Stimulated activated CD4-positive, alpha-beta T cell treated with anti-CD3 and anti-CD28 coated beads, Interleukin-4, amount 100 ng/mL, for 4 hours (primary cell): ENCODE data around the gene FTO.

Experiments used
- DNase-seq, 2 experiments: peaks; one replicate each; pipeline ENCODE4 v3.0.0-alpha.2; 2020

The FTO gene

DNA sequence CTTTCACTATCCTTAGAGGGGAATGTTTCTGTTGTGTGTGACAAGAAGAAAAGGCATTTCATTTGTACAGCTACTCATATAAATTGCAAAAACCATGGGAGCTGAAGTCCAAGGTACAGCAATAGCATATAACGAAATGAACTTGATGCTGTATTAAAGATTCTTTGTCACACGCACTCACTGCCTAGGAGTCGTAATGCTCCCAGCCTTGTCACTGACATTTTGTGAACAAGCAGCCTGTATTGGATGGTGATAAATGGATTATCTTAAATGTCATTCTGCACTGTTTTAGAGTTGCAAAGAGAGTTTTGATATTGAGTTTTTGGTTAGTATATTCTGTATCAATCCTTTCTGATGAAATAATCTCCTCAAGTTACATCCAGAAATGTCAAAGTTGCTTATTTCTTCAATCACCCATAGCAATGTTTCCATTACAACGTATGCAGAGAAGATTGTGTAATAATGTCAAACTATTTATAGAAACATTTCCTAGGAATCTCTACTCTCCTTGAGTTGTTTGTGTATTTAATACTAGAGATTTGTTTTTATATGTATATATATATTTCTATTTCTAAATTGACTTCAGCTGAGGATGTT, 270.6 kb downstream of the FTO start:
- DNase-seq = no peak

DNA sequence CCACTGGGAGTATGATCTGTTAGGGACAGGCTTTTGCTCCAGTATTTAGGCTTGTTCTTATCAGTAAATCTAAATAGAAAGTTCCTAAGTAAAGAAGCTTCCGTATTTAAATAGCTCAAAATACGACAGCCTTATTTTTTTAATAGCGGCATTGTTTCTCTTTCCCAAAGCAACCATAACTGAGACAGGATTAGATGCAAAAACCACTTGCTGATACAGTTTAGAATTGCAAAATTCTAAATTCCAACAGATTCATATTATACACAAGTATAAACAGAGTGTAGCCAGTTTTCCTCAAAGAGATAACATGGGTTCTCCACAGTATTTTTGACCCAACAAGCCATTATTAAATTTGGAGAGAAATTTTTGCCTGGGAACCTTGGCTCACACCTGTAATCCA, 276.7 kb downstream of the FTO start:
- DNase-seq = no peak

DNA sequence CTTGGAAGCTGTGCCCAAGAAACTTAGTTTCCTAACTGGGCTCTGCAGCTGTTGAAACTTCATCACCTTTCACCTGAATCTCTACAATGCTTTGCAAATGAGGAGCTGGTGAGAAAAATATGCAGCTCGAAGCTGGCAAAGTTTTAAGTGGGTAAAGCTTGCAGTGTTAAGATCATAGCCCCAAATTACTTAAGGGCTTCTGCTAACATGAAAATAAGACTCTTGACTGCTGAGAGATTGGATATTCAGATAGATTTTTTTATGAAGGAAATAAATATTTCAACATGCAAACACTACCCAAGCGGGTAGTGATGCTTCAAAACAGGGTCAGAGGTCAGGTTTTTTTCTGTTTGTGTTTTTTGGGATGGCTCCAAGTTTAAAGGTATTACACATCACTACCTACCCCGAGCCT, 278.7 kb downstream of the FTO start:
- DNase-seq = no peak

DNA sequence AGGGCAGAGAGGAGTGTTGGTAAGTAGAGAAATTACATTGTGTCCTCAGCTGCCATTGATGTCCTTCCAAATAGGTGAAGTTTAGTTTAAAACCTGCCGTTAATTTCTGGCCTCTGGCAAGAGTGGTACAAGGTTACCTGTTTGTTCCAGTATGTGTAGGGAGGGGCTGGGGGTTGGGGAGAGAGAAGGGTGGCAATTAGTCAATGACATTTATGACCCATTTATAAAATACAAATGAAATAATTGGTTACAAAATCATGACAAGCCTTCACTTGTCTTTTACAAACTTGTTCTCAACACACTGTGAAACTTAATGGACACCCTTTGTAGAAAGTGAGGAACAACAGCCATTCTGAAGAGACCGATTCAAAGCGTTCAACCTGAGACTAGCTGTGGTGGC, 281.0 kb downstream of the FTO start:
- DNase-seq = no peak

DNA sequence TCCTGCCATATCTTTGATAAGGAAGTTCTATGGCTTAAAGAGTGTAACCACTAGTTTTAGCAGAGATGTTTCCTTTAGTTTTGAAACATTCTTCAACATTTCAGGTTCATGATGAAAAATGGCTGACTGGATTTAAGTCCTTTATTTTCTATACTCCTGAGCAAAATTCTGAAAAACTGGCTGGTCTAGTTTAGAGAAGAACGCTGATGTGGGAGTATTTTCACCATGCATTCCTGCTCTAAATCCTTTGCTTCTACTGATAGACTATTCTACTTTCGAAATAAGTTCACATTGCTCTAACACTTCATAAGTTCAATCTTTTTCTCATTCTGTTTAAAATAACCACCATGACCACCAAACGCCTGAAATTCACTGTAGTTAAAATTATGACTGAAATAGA, 281.9 kb downstream of the FTO start:
- DNase-seq = no peak

DNA sequence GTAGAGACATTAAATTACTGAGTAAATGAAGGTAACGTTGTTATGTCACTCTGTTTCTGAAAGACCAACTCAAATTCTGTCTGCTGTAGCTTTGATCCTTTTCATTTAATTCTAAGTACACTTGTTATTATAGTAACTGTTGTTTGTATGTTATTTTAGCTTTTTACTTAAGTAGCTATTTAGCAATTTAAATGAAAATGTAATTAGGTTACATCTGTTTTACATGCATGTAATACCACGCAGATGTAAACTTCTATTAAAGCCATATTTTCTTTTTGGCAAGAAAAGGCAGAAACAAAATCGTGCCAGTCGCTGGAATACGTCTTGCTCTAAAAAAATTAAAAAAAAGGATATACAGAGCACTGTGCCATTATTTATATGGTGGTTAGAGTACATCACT, 282.8 kb downstream of the FTO start:
- DNase-seq = no peak

DNA sequence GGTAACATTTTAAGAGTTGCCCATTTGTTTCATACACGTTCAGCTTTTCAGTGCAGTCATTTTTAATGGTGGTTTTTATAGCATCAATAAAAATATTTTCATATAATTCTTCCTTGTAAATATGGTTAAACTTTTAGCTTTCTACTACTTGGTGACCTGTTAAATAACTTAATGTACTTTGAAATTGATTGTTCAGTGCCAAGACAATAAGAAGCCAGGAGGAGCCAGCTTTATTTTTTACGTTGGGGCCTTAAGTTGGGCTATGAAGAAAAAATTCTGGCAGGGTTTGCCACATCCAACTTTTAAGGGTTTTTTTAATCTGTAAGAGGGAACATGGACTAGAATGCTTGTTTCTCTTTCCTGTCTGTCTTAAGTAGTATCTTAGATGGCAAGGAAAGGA, 284.2 kb downstream of the FTO start:
- no peak for DNase-seq

DNA sequence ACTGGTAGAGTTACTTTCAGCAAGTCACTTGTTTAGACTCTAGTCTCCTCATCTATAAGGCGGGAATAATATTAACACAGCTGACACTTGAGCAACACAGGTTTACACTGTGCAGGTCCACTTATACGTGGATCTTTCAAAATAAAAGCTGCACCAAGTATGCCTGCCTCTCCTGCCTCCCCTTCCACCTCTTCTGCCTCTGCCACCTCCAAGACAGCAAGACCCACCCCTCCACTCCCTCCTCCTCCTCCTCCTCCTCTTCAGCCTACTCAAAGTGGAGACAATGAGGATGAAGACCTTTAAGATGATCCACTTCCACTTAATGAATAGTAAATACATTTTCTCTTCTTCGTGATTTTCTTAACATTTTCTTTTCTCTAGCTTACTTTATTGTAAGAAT, 285.6 kb downstream of the FTO start:
- no peak for DNase-seq

DNA sequence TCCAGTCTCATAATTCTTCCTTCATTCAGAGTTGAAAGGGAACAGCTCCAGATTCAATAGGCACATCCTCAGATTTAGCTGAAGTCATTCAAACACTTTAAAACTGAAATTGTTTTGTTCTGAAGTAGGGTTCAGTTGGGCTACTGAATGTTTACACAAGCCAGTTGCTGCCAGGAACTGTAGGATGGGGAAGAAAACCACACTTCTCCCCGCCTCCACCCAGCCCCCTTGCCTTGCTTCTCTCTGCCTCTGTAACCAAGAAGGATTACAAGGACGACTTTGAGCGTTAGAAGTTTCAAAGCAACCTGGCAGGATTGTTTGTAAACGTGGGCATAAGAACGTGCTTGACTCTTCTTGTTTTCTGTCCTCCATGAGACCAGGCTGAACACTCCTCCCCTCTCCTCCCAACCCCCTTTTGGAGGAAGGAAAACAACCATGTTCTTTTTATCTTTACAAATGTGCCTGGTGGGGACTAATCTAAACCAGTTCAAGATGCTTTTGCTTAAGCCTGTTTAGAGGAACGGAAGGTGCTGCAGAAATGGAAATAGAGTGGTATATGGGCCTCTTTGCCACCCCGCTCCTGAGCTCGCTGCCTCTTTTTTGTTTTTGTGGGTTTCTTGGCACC, 287.9 kb downstream of the FTO start:
- DNase-seq = no peak

DNA sequence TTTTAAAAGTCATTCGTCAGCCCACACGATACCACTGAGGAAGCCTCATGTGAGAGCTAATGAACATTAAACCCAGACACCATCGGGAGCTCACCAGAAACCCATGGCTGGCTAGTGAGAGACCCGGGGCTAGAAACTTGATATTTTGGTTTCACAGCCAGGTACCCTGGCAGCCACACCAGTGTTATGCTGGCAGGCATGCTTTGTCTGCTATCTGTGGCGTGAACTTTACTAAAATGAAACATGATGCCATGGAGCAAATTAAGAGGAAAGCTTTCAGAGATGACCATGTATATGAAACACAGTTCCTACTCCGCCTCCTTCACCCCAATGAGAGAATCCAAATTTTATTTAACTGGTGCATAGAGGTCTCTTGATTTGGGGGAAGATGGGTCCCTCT, 291.4 kb downstream of the FTO start:
- no peak for DNase-seq

DNA sequence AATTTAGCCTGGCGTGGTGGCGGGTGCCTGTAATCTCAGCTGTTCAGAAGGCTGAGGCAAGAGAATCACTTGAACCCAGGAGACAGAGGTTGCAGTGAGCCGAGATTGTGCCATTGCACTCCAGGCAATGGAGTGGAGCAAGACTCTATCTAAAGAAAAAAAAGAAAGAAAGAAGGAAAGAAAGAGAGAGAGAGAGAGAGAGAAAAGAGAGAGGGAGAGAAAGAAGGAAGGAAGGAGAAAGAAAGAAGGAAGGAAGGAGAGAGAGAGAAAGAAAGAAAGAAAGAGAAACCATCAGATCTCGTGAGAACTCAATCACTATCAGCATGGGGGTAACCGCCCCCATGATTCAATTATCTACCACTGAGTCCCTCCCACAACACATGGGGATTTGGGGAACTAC, 293.0 kb downstream of the FTO start:
- DNase-seq = no peak

DNA sequence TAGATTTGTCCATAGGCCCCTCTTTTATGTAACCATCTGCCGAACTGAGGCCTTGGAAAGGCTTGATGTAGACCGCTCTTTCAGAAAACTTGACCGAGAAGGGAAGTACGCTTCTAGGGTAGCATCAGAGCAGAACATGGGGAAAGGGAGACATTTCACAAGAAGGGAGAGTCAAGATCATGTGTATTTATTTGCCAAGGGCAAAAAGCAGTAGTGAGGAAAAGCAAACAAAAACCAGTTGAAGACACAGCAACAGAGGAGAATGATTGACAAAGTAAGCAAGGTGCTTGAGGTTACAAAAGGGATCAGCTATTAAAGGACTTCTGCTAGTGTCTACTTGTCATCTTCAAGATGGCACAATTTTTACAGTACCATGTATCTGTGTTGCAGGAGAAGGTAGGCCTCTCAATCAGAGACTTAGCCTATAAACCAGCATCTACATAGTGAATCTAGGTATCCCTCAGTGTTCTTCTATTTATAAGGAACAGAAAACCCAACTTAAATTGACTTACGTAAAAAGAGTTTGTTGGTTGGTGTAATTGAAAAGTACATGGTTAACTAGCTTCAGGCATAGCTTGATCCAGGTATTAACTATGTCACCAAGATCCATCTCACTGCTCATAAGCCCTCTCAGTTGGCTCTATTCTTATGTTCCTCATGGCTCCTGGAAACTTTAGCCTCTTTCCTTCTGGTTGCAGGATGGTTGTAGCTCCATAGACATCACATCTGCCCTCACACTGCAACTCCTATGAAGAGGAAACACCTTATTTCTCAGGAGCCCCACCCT, 294.3 kb downstream of the FTO start:
- DNase-seq = no peak

DNA sequence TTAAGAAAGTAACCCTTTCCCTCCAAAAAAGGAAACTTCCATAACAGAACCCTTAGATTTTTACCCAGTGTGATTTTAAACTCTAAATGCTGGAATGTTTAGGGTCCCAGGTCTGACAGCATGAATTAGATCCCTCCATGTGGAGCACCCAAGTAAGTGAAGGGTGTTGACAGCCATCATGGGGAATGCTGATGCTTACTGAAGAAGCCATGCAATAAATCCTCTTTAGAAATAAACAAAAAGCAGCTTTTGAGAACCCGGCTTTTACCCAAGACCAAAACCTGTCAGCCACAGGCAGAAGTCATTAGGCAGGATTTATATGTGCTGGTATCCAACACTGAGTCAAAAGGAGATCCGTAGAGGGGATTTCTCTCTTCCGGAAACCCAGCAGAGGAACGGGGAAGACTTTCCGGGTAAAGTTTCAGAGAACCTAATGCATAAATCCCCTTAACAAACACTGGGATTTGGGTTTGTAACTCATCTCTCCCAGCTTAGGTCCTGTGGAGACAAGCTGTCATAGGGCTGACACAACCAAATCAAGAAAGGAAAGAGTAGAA, 295.1 kb downstream of the FTO start:
- DNase-seq = no peak

DNA sequence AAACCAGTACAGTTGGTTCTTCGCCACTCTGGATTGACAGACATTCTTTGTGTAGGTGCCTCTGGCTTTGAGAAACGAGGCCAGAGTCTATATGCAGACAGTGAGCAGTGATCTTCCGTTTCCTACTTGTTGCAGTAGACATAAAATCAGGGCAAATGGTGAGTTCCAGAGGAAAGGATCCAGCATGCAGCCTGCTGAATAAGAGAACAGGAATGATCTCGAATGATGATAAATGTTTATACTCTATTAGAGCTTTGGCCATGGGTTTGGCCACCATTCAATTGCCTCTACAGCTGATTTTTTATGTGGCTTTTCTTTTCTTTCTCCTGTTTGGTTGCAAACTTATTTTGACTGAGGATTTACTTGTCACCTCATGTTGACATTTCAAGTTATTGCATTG, 295.9 kb downstream of the FTO start:
- no peak for DNase-seq

DNA sequence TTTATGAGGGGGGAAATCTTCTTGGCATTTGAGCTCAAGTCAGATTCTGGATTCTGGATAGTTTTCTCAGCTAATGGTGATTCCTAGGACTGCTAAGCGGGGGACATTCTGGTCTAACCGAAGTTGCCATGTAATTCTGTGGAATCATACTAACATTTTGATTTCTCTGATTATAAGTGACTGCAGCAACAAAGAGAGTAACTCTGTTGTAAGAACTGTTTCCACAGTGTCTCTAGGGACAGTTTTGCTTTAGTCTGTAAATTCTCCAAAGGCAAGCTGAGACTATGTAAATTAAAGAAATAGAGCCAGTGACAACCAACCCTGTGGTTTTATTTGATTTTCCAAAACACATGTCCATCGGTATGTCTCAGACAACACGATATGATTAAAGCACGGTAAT, 296.4 kb downstream of the FTO start:
- DNase-seq = no peak

DNA sequence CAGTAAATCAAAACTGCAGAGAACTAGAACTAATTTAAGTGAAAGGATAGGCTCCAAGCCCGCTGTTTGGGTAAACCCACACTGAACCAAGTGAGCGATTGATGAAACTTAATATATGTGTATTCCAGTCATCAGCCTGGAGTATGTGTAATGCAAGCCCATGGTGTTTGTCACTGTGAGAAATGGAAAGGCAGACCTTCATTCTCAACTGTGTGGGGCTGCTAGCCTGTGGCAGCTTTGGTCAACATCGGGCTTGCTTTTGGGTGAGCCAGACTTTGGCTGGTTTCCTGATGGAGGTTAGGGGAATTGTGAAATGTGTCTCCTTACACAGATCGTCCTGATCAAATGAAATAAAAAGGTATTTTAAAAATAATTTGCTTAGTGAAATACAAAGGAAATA, 302.7 kb downstream of the FTO start:
- DNase-seq = no peak

DNA sequence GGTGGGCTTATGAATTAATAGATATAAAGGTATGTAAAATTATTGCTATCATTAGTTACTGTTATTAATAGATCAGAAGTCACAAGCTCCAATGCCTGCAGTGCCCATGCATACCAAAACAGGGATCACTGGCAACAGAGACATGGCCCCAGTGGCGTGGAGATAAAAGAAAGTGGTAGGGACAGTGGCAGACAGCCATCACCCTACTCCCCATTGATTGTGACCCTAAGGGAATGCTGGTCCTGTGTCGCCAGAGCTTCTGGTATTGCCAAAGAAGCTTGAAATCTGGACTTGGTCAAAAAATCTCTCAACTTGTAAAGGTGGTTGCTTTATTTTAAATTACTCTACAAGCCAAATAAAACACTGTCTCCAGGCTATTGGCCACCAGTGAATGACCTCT, 303.5 kb downstream of the FTO start:
- no peak for DNase-seq

DNA sequence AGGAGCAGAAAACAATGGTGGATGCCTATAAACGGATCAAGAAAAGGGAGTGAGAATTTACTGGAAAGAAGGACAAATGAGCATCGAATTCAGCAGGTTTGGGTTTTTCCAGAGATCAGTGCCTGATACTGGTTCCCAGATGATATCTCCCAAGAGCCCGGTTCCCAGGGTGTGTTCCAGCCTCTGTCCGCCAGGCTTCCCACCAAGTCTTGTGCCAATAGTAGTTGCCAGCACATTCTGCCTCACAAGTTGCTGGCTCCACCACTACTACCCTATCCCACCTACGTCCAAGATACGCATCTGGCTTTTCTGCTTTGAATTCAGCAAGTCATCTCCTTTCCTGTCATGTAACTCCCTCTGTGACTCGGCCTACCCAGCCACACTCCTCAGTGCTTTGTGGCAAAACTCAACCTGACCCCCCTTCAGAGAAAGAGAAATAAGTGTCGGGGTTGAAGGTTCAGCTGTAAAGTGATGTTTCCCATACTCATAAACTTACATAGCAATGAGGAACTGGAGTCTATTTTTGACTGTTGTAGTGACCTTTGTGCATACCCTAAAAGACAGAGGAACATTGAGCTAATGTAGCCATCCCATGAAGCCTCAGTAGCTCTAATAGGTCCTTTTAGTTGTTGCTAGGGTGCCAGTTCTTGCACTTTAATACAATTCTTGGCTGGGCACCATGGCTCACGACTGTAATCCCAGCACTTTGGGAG, 305.7 kb downstream of the FTO start:
- no peak for DNase-seq

DNA sequence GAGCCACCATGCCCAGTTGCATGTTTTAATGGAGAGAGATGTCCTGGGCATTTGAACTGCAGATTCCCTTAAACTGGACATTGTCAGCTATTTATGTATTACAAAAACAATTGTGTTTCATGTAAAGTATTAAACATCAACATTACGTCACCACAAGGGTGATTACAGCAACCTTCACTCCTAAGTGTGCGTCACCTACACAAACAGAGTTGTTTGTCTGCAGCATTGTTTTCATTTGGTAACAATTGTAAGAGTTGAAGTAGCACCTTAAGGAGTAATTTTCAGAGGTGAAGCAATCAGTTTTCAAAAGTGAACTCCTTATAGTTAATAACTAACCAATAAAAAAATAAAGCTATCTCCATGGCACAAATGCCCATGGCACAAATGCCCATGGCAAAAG, 311.2 kb downstream of the FTO start:
- no peak for DNase-seq

DNA sequence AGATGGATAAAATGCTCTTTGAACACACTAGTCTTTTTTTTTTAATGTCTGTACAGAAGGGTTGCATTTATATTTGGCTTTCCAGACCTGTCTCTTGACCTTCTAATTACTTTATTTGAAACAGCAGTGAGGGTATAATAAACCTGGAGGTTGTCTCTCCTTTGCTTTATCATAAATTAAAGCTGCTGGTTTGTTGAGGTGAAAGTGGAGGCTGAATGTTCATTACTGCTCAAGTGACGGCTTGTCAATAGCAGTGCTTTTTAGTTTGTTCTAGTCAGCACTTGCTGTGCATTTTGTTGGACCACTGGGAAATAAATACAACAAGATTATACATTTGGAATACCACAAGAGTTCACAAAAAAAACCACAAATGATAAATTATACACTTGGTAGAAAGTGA, 318.4 kb downstream of the FTO start:
- DNase-seq = no peak

DNA sequence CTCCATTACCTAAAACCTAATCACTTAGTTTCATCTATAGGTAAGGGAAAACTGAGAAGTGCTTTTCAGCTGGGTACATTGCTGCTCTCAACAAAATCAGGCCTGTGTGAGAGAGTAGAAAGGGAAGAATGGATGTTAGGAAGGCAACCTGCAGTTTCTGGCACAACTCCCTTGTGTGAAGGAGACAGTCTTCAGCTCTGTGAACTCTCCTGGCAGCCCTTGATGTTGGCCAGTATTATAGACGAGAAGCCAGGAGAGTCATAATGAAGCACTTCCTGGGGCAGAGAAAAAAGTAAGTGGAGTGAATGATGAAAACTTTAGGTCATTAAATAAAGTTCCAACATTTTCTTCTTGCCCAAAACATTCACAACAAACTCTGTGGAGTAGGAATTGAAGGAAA, 322.5 kb downstream of the FTO start:
- no peak for DNase-seq

DNA sequence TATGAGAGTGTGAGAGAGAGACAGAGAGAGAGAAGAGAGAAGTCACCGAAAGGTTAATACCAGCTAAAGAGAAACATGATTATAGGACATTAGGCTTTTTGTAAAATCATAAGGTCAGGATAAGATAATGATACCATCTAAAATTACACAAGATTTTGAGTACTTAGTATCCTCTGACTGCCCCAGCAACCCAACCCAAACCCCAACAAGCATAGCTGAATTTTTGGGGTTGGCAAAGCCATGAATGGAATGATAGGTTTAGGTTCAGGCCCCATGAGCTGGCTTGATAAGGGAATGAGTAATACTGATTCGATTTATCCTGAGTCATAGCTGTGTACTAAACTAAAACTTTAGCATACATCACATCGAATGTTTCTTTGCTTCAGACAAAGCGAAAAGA, 323.1 kb downstream of the FTO start:
- DNase-seq = no peak

DNA sequence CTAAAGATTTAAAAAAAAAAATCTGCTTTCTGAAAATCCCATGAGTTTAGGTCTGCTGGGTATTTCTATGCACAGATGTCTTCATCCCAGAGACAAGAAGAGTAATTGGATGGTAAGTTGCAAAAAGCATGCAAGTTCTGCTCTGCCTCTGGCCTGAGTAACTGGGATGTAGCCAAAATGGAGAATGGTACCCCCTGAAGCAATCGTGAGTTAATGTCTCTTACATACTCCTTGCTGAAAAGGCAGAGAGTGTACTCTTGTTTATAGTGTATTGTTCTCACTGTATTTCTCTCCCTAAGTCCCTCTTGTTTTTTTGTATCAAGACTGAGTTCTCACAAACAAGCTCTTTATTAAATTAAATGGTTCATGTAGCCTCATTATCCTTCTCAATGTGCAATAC, 323.6 kb downstream of the FTO start:
- no peak for DNase-seq

DNA sequence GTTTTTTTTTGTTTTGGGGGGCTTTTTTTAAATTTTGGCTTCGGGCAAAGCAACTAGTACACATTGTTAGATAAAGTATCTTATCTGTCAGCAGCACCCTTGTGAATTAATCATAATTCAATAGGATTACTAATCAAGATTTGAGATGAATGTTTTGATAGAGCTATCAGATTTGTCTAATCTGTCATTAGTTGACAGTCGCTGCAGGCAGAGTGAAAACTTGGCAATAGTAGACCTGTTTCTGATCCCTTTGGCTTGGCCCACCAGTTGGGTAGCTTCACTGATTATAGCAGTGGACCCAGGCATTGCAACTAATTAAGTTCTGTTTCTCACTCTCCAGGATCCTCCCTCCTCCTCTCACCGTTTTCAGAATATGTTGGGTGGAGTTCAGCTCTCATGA, 324.0 kb downstream of the FTO start:
- DNase-seq = no peak
